Tibial nerve (tissue), 3 donors: ENCODE data around the gene HECW1.
"Not testable (repeated sequence)": the region's sequence is repeated elsewhere in the genome, so short reads cannot be mapped to it uniquely, and the experiment has no call there.

Experiments used
- CTCF ChIP-seq, 5 experiments: fragments of 200-600 bp in 3 of 5; fragments of 450-650 bp in 2 of 5; sonication (generic) in 3 of 5; IDR thresholded peaks; one replicate each; pipeline ENCODE4 v1.5.1; 2016 to 2019; ENCODE audit warnings: antibody characterized with exemption in 5 of 5, mild to moderate bottlenecking in 3 of 5, moderate library complexity in 2 of 5
- POLR2A ChIP-seq, 2 donors: fragments of 450-650 bp; IDR thresholded peaks; one replicate each; pipeline ENCODE4 v1.6.1; 2017; ENCODE audit warnings: antibody characterized with exemption in 2 of 2, mild to moderate bottlenecking in 2 of 2, moderate library complexity in 2 of 2

DNA sequence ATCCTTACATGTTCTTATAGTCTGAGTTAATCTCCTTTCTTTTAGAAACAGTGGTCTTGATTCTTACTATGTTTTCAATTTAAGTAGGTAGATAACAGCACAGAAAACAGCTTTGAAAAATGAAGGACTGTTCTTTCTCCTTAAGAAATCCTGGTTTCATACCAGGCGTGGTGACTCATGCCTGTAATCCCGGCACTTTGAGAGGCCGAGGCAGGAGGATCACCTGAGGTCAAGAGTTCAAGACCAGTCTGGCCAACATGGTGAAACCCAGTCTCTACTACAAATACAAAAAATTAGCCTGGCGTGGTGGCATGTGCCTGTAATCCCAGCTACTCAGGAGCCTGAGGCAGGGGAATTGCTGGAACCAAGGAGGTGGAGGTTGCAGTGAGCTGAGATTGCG lies 484.0 kb downstream of the HECW1 start:
- TF ChIP-seq CTCF, POLR2A (IDR thresholded peaks at IDR 0.05): not testable (repeated sequence)
